NCI-H2029 treated with DMSO at 0.1 percent for 48 hours (cell line): ENCODE results near the gene PLPP1.
A peak's percentile ranks its signal among the peaks of the same experiment; 100 is the strongest.

ENCODE experiments used
- DNase-seq: peaks from one replicate; lab custom pipeline; 2025; lab: John Stamatoyannopoulos, UW

PLPP1 gene

GRCh38 chr5:55534436-55535198 is at the start of gene PLPP1:
PLPP1 (minus strand) TSS chr5:55534964; CDS start chr5:55534629, 335 bp downstream.
- peak; percentile 64 for DNase-seq

DNA sequence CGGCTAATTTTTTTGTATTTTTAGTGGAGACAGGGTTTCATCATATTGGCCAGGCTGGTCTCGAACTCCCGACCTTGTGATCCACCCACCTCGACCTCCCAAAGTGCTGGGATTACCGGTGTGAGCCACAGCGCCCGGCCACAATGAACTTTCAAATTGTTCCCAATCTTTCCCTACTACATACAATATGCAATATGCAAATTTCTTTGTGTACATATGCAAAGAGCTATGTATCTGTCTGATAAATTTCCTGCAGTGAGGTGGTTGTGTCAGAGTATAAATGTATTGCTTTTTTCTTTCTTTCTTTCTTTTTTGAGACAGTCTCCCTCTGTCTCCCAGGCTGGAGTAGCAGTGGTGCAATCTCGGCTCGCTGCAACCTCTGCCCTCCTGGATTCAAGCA is 48.8 kb upstream of the PLPP1 start:
- DNase-seq: no peak

DNA sequence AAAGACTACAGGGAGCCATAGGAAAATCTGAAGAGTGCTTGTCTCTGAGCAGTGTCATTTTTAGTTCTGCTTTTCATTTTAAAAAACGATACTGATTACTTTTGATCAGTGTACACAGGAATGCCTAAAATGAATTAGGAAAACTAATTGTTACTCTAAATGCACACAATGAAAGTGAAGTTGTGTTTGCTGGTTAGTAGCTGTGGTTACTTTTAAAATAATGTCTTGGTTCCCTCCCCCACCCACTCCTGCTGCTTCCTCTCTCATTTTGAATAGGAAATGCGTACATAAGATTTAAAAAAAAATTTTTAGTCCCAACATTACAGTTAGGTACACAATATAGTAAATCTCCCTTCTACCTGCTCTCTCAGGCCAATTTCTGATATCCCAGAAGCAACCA is 47.5 kb upstream of the PLPP1 start:
- DNase-seq: no peak

DNA sequence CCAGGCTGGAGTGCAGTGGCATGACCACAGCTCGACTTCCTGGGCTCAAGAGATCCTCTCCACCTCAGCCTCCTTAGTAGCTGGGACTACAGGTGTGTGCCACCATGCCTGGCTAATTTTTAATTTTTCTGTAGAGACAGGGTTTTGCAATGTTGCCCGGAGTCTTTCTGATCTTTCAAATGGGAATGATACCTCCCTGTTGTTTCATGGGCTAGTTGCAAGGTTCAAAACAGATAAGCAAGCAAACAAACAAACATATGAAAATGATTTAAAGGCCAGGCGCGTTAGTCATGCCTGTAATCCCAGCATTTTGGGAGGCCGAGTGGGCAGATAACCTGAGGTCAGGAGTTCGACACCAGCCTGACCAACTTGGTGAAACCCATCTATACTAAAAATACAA is 45.3 kb upstream of the PLPP1 start:
- no peak for DNase-seq

GRCh38 chr5:55578771-55579170 is 44.0 kb upstream of the PLPP1 start:
- DNase-seq: no peak

GRCh38 chr5:55577353-55578060 is 42.7 kb upstream of the PLPP1 start:
- DNase-seq: no peak

DNA sequence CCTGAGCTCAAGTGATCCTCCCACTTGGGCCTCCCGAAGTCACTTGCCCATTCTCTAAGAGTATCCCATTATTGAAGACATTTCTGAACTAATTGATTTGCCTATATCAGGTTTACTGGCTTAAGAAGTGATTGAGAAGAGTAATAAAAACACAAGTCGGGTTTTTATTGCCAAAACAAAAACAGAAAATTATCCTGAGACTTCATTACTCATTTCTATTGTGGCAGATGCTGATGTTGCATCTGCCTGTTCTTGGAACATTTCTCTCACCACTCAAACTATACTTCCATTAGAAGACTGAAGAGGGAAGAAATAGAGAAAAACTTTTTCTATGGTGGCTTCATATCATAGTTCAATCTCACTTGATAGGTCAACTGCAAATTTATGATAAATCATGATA is 41.9 kb upstream of the PLPP1 start:
- no peak for DNase-seq

- DNase-seq: no peak
Observed at GRCh38 chr5:55575815-55576583, 41.2 kb upstream of the PLPP1 start.

DNA sequence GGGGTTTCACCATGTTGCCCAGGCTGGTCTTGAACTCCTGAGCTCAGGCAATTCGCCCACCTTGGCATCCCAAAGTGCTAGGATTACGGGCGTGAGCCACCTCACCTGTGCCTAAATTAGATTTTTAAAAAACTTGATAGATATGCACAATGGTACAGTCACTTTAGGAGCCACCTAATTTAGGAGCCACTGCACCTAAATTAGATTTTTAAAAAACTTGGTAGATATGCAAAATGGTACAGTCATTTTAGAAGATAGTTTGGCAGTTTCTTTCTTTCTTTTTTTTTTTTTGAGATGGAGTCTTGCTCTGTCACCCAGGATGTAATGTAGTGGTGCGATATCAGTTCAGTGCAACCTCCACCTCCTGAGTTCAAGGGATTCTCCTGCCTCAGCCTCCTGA is 37.8 kb upstream of the PLPP1 start:
- DNase-seq: no peak

DNA sequence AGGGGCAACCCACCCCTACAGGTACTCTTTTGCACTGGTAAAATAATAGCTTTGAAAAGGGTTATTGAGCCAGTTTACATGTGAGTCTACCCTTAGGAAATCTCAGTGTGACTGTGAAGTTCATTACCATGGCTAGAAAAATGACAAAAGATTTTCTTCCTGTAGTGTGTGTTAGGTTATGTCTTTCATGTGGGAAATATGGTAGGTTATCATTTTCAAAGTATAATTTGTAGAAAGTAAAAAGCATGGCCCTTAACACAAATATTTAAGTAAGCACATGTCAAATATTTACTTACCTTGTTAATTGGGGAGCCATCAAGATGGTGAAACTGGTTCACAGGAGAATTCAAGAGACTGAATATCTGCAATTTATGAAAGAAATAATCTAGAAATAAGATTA is 37.3 kb upstream of the PLPP1 start:
- DNase-seq: no peak

- DNase-seq: no peak
Observed at GRCh38 chr5:55570570-55570969, 35.8 kb upstream of the PLPP1 start.

DNA sequence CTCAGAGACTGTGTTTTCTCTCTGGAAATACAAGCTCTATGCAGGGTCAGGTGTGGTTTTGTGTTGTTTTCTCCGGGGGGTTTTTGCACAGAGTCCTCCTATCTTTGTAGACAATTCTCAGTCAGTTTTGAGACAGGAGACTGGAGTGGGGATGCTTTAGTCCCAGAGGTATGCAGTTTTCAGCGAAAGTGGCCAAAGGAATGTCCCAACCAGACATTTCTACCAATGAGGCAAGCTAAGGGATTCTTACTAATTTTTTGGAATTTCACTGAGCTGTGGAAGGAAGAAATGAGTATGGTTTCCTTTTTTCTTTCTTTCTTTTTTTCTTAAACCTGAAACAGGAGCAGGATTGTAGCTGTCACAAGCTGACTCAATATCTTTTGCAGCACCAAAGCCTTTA is 35.3 kb upstream of the PLPP1 start:
- DNase-seq: no peak

- DNase-seq: no peak
Observed at GRCh38 chr5:55569513-55569865, 34.7 kb upstream of the PLPP1 start.

DNA sequence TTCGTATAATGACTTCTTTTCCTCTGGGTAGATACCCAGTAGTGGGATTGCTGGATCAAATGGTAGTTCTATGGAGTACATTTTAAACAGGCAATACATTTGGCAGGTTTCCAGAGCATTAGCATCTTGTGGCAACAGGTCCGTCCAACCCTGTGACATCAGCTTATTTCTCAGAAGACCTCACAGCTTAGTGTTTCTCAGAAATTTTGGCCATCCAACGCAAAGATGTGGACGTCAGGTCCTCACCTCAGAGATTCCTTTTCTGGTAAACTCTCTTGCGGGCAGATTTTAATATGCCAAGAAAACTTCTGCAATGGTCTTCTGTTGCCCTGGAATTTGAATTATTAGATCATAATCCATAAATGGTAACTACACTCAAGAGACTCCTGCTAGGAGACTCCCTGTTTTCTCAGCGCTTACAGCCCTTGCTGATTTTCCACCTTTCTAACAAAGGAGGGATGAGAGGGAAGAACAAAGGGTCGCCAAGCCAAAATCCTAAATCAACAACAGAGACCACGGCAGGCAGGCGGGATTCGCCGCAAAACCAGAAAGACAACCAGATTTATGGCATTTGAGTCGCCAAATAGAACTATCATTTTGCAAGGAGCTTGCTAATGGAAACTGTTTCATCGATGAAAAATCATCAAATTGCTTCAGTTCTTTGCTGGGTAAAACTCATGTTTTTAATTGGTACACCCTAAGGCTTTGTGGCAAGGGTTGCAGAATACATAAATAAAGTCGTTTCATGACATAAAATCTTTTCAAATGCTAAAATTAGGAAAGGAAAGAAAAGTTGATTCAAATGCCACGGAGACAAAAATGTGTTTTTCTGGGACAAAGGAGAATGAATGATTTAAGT is 34.1 kb upstream of the PLPP1 start:
- DNase-seq: no peak

GRCh38 chr5:55564721-55565120 is 30.0 kb upstream of the PLPP1 start:
- no peak for DNase-seq

DNA sequence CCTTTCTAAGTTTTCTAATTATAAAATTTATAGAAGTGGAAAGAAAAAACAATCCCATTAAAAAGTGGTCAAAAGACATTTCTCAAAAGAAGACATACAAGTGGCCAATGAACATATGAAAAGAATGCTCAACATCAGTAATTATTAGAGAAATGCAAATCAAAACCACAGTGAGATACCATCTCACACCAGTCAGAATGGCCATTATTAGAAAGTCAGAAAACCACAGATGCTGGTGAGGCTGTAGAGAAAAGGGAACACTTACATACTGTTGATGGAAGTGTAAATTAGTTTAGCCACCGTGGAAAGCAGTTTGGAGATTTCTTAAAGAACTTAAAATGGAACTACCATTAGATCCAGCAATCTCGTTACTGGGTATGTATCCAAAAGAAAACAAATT is 23.7 kb upstream of the PLPP1 start:
- no peak for DNase-seq

- DNase-seq: peak; percentile 18
Observed at GRCh38 chr5:55557123-55557522, 22.4 kb upstream of the PLPP1 start.

- DNase-seq: no peak
Observed at GRCh38 chr5:55554585-55555202, 19.9 kb upstream of the PLPP1 start.

- no peak for DNase-seq
Observed at GRCh38 chr5:55551904-55552303, 17.1 kb upstream of the PLPP1 start.

DNA sequence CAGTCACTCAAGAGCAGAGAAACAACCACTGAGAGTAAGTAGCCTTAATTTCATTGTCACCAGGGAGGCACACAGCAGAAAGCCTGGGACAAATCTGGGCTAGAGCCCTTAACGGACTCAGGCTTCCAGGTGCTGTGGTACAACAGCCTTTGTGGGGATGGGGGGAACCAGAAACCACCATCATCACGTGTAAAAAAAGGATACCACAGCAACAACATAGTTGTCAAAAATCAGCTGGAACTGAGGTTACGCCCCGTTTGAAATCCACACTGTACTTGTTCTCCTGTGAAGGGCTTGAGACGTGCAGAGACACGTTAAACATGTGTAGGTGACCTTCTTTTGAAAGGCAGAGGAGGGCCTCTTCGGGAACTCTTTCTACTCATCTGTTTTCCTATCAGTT is 16.6 kb upstream of the PLPP1 start:
- DNase-seq: no peak

GRCh38 chr5:55547781-55548180 is 13.0 kb upstream of the PLPP1 start:
- no peak for DNase-seq

- DNase-seq: no peak
Observed at GRCh38 chr5:55546947-55547346, 12.2 kb upstream of the PLPP1 start.
